Measurements from ENCODE around the gene IBTK. TPM values are rescaled to one million over a fixed set of nuclear protein-coding genes. Genes with fewer than 3 reads are reported as not detected.

IBTK gene
- total and polyA plus RNA-seq, 10 donors, result 14.6 to 36.6 (median 28.9) TPM

- H3K4me3 ChIP-seq, result no peak overlapping the region
- DNase-seq, result no peak
- no peaks in the 10 kb centered on the region for H3K4me1 ChIP-seq
- H3K36me3 ChIP-seq, result no peaks in the 10 kb centered on the region
- H3K27me3 ChIP-seq (replicated peaks in 1 of 7), result no peaks in the 10 kb centered on the region
- TF ChIP-seq, protein P1, sequence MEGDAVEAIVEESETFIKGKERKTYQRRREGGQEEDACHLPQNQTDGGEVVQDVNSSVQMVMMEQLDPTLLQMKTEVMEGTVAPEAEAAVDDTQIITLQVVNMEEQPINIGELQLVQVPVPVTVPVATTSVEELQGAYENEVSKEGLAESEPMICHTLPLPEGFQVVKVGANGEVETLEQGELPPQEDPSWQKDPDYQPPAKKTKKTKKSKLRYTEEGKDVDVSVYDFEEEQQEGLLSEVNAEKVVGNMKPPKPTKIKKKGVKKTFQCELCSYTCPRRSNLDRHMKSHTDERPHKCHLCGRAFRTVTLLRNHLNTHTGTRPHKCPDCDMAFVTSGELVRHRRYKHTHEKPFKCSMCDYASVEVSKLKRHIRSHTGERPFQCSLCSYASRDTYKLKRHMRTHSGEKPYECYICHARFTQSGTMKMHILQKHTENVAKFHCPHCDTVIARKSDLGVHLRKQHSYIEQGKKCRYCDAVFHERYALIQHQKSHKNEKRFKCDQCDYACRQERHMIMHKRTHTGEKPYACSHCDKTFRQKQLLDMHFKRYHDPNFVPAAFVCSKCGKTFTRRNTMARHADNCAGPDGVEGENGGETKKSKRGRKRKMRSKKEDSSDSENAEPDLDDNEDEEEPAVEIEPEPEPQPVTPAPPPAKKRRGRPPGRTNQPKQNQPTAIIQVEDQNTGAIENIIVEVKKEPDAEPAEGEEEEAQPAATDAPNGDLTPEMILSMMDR (IDR thresholded peaks at IDR 0.05 in 8 of 11, conservative IDR thresholded peaks at IDR 0.05 in 3 of 11), result no peak
- TF ChIP-seq POLR2A (IDR thresholded peaks at IDR 0.05), result no peak
- TF ChIP-seq POLR2AphosphoS5 (IDR thresholded peaks at IDR 0.05), result no peak
- no peaks in the 10 kb centered on the region for H3K9me3 ChIP-seq
- intact Hi-C loops (cut with DNase I; ENCODE audit: low total_unique reads), result no loop called here
- no peak overlapping the region for H3K27ac ChIP-seq
These were observed 101.6 kb downstream of the IBTK start for GRCh38 chr6:82145926-82146452.

DNA sequence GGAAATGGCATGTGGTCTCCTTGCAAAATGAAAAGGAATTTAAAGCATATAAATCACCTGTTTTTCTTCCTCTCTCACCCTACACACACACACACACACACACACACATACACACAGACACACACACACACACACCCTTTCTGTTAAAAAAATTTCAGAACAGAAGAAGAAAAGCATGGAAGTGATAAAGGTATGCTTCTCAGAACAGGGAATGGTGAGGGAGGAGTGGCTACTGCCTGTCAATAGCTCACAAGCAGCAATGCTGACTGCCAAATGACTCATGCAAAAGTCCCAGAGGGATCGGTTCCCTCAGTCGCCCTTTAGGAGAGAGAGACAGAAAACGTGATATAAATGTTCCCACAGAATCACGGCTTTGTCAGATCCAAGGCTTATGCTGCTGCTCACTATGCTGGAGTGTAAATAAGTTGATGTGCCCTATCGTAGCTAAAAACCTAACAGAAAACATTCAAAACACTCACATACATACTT is 102.6 kb downstream of the IBTK start:
- Histone ChIP-seq H3K27me3 (replicated peaks in 1 of 7) (no peaks in the 10 kb centered on the region), H3K9me3 (no peaks in the 10 kb centered on the region), H3K27ac (no peak overlapping the region), H3K36me3 (no peaks in the 10 kb centered on the region), H3K4me1 (no peaks in the 10 kb centered on the region), H3K4me3 (no peak overlapping the region)
- 59 to 80% (median 78%) methylated on average over 5 of the region's 5 CpGs for WGBS, 5 donors
- no peak for DNase-seq
- intact Hi-C loops (cut with DNase I; ENCODE audit: low total_unique reads), result no loop called here
- TF ChIP-seq POLR2AphosphoS5 (IDR thresholded peaks at IDR 0.05) (no peak), POLR2A (IDR thresholded peaks at IDR 0.05) (no peak)
- TF ChIP-seq, protein P1 (IDR thresholded peaks at IDR 0.05 in 8 of 11, conservative IDR thresholded peaks at IDR 0.05 in 3 of 11), result no peak

DNA sequence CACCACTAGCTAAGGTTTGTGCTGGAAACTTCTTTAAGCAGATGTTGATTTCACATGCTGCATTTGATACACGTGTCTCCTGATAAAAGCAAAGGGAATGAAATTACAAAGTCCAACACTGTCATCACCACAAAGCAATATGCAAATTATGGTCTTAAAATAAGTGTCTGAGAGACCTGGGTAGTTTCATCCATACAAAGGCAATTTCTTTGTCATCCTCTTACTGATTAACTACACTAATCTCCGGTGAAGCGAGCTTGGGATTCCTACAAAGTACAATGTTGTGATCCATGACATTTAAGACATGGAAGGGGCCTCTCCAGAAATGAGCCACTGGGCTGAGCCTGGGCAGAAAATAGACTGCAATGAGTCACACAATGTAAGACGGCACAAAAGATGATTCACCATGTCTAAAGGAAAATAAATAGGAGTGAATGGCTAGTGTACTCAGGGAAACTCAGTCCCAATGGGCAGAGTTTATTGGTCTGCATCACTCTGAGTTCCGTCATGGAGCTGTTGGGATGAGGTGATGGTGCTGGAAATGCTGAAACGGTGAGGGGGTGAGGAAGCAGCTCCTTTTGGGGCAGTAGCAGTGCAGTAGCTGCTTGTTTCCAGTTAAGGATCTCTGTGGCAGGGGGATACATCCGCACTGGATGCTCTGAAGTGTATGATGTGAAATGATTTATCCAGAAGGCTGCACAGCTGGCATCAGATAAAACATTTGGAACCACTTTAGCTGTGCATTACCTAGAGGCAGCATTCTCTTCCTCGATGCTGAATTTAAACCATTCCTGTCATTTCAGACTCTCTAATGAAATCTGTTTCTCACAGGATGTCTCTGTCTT is 103.3 kb downstream of the IBTK start:
- Histone ChIP-seq H3K27me3 (replicated peaks in 1 of 7) (no peaks in the 10 kb centered on the region), H3K36me3 (no peaks in the 10 kb centered on the region), H3K4me1 (no peaks in the 10 kb centered on the region), H3K4me3 (no peak overlapping the region), H3K27ac (no peak overlapping the region), H3K9me3 (no peaks in the 10 kb centered on the region)
- WGBS, 5 donors, result 69 to 77% (median 75%) methylated on average over 8 of the region's 8 CpGs
- intact Hi-C loops (cut with DNase I; ENCODE audit: low total_unique reads), result no loop called here
- TF ChIP-seq POLR2A (IDR thresholded peaks at IDR 0.05) (no peak), POLR2AphosphoS5 (IDR thresholded peaks at IDR 0.05) (no peak)
- TF ChIP-seq, protein P1 (IDR thresholded peaks at IDR 0.05 in 8 of 11, conservative IDR thresholded peaks at IDR 0.05 in 3 of 11), result no peak
- DNase-seq, result no peak

DNA sequence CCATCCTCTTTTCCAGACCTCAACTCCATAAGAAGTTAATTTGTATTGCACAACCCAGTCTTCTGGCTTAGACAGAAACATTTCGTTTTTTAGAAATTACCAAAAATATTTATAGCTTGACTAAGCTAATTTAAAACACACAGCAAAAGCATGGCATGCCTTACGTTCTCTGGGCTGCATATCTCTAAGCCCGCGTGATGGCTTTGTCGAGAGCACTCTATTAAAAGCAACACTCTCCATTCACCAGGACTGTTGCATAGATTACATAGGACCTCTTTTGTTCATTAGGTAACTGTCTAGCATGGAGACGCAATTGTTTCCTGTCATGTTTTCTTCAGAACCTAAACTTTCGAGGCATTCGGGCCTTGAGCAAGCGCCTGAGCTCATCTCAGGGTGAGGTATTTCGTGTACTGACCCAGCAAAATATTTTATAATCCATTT is 104.5 kb downstream of the IBTK start:
- WGBS, 5 donors, result 82 to 95% (median 87%) methylated on average over 10 of the region's 10 CpGs
- no peaks in the 10 kb centered on the region for H3K9me3 ChIP-seq
- no peaks in the 10 kb centered on the region for H3K36me3 ChIP-seq
- TF ChIP-seq, protein P1 (IDR thresholded peaks at IDR 0.05 in 8 of 11, conservative IDR thresholded peaks at IDR 0.05 in 3 of 11), result no peak
- TF ChIP-seq POLR2AphosphoS5 (IDR thresholded peaks at IDR 0.05) (no peak), POLR2A (IDR thresholded peaks at IDR 0.05) (no peak)
- H3K27me3 ChIP-seq (replicated peaks in 1 of 7), result no peaks in the 10 kb centered on the region
- DNase-seq, result no peak
- intact Hi-C loops (cut with DNase I; ENCODE audit: low total_unique reads), result no loop called here
- H3K4me1 ChIP-seq, result no peaks in the 10 kb centered on the region
- H3K4me3 ChIP-seq, result no peak overlapping the region
- no peak overlapping the region for H3K27ac ChIP-seq
